GM20431 (cell line): ENCODE results near the gene LRIG2.
"Not testable (repeated sequence)": the region's sequence is repeated elsewhere in the genome, so short reads cannot be mapped to it uniquely, and the experiment has no call there.

Experiments used
- in situ Hi-C: fragments of 300-500 bp; cut with MseI, MboI; formaldehyde crosslinking; loops from one replicate; pipeline ENCODE4 v1.15.0; 2020; ENCODE audit warnings: low sequenced_read_pairs; ENCODE audit not compliant: unreplicated experiment

LRIG2 gene

DNA sequence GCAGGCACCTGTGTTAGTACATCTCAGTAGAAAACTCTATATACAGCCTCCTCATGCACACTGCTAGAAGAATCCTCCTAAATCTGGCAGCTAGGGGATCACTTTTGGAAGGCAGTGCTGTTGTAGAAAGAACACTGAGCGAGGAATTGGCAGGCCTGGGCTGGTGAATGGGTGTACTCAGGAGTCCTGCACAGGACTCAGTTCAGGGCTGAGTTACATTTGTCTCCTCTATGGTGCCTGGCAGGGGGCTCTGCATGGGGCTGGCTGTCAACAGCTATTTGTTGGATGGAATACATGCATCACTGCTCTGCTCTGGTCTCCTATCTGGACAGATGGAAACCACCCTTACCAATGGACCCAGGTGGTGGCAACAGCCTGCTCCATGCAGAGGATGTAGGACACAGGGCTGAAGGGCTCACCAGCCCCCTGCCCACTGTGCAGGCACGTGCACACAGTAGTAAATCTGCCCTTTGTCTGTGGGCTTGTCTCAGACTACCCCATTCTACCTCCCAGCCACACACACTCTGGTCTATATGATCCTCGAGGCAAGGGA, 74.2 kb downstream of the LRIG2 start:
- in situ Hi-C loops, result no loop called here

DNA sequence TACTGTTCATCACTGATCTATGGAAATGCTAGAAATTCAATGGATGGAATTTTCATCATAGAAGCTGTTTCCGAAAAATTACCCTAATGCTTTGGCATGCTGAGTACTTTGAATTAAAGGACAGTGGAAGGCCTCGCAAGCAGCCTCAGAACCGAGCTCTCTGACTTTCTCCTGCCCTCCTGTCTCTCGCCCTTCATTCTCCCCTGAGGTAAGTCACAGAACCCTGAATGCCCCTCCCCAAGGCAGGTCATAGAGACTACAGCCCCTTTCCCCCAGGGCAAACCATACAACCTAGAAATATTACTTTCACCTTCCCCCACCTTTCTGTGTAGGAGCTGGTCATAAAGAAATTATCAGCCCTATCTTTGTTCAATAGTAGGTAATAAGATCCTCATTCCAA, 74.8 kb downstream of the LRIG2 start:
- in situ Hi-C loops, result no loop called here

DNA sequence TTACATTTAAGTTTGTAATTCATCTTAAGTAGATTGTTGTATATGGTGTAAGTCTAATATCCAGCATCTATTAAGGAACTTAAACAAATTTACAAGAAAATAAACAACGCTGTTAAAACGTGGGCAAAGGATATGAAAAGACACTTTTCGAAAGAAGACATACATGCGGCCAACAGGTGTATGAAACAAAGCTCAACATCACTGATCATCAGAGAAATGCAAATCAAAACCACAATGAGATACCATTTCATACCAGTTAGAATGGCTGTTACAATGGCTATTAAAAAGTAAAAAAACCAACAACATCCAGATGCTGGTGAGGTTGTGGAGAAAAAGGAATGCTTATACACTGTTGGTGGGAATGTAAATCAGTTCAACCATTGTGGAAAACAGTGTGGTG, 77.5 kb downstream of the LRIG2 start:
- in situ Hi-C loops, result not testable (repeated sequence)

DNA sequence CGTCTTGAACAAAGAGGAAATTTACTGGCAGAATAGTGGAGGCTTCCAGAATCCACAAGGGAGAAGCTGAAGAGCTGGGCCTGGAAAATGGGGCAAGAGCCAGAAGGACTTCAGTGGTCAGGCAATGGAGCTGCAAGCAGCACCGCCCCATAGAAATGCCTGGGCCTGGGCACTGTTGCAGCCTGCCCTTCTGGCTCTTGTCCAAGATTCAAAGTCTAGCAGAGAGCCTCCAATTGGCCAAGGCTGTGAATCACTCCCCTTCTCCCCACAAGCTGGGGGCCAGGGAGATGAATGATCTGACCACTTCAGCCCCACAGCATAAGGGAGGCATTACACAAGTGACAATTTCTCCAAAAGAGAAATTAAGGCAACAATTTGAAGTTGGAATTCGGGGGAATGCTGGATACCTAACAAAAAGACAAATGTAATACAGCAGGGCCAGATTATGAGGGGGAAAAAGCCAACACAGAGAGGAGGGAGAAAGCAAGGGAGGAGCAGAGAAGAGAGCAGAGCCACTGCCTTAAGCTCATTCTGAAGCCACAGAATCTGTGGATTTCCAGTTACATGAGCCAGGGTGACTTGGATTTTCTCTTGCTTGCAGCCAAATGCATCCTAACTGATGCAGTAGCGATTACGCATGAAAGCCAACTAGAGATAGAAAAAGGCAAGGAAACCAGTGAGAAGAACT, 80.3 kb downstream of the LRIG2 start:
- in situ Hi-C loops, result no loop called here

DNA sequence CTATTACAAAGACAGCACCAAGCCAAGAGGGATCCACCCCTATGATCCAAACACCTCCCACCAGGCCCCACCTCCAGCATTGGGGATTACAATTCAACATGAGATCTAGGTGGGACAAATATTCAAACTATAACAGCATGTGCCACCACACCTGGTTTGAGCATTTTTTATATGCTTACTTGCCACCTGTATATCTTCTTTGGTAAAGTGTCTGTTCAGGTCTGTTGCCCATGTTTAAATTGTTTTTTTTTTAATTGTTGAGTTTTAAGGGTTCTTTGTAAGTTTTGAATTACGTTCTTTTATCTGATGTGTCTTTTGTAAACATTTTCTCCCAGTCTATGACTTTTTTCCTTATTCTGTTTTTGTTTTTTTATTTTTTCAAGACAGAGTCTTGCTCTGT, 83.4 kb downstream of the LRIG2 start:
- in situ Hi-C loops, result no loop called here

DNA sequence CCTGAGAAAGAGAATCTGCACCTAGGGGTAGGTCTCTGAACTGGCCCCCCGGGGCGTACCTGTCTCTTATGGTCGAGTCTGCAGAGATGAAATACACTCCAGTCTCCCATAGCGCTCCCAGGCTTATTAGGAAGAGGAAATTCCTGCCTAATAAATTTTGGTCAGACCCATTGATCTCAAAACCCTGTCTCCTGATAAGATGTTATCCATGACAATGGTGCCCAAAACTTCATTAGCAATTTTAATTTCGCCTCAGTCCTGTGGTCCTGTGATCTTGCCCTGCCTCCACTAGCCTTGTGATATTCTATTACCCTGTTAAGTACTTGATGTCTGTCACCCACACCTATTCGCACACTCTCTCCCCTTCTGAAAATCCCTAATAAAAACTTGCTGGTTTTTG, 85.7 kb downstream of the LRIG2 start:
- in situ Hi-C loops, result not testable (repeated sequence)

DNA sequence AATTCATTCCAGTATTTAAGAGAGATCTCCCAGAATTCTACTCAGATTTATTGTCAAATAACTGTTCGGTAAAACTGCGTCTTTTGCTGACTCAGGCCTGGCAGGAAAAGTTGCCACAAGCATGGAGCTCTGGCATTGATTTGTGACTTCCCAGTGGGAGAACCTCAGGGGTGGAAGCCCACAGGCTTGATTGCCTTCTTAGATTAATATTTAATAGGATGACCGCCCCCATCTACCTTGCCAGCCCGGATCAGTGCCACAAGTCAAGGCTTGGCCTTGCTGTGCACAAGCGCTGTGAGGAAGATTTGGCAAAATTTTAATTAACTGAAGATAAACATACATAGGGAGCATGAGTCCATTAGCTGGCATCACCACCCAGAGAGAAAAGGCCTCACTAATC, 93.5 kb downstream of the LRIG2 start:
- in situ Hi-C loops, result no loop called here

DNA sequence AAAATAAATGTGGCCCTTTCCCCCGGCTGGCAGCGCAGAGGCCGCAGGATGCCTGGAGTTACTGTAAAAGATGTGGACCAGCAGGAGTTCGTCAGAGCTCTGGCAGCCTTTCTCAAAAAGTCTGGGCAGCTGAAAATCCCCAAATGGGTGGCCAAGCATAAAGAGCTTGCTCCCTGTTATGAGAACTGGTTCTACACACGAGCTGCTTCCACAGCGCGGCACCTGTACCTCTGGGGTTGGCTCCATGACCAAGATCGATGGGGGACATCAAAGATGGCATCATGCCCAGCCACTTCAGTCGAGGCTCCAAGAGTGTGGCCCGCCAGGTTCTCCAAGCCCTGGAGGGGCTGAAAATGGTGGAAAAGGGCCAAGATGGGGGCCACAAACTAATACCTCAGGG, 95.9 kb downstream of the LRIG2 start:
- in situ Hi-C loops, result no loop called here

DNA sequence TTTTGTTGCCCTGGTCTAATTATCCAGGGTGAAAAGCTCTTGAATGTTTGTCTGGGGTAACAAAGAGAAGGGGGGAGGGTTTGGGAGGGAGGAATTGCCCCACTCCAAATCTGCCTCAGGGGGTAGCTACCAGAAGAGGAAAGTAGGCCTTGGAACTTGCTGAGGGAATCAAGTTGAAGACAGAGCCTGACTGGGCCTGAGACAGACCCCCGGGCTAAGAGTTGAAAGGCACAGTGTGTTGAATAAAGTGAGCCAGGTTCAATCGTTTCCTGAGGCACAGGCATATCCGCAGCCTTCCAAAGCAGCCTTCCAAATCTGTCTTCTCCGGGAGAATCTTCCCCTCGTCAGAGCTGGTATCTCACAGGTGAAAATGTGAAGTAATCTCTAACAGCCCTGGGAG, 96.6 kb downstream of the LRIG2 start:
- in situ Hi-C loops, result no loop called here

DNA sequence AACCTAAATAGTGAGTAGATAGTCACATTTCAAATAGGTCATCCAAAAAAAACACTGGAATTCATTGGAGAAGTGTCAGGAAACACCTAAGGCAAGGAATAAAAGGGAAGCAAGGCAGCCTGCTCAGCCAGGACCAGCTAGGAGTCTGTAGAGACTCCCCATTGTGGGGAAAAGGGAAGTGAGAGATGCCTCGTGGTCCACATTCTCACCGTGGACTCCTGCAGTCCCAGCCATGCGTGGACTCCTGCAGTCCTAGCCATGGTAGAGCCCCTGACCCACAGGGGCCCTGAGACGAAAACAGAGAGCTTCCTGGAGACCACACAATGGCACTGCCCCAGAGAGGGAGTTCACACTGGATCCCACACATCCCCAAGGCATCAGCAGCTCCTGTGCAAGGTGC, 97.5 kb downstream of the LRIG2 start:
- in situ Hi-C loops, result no loop called here

DNA sequence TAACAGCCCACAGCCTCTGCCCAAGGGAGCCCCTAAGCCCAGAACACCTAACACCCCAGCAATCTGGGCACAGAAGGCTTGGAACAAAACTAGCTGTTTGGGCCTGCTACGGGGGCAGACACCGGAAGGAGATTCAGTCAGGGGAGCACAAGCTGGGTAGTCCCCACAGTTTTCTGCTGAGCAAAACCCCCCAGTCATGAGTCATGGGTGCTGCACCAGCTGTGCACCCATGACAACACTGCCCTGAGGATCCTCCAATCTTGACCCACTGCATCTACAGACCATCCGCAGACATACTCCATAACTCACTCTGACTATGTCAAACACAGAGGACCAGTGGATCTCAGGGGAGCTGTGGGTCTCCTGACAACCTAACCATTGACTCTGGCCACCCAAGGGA, 105.1 kb downstream of the LRIG2 start:
- in situ Hi-C loops, result no loop called here

DNA sequence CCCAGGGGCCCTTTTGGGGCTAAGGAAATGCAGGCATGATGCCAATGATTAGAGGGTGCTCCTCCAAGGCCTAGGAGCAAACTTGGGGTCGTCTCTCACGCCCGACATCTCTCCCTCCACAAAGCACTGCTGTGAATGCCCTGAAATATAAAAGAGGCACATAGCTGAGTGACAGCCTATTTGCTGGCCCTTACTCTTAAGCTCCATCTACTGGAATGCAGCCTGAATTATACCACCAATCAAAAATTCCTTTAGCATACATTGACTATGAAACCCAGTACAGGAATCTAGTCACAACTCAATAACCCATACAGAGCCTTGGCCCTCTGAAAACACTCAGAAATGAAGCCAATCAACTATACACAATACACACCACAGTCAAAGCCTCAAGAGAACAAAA, 105.5 kb downstream of the LRIG2 start:
- in situ Hi-C loops, result no loop called here
